ENCODE data around the gene RTN4. TPM values are rescaled to one million over a fixed set of nuclear protein-coding genes. Genes with fewer than 3 reads are reported as not detected.

Gene RTN4
- total RNA-seq, 2 experiments from 2014 or later: 96.7 to 97.5 TPM

GRCh38 chr2:55029098-55029497, 21.2 kb downstream of the RTN4 start:
- no peak for DNase-seq
- ChIA-PET POLR2A (no interaction called here), CTCF (interaction anchor here (1.2 to 1.3 kb wide), 2 partner anchors 15 to 21 kb away, joined by 4 to 7 read pairs; partner anchors contain the start of gene RTN4)
- peaks cover 2% of the 10 kb centered on the region for H3K36me3 Mint-ChIP-seq
- no peak overlapping the region for H3K27ac Mint-ChIP-seq
- H3K9me3 Mint-ChIP-seq: no peaks in the 10 kb centered on the region
- no peaks in the 10 kb centered on the region for H3K27me3 Mint-ChIP-seq
- intact Hi-C loops (cut with micrococcal nuclease): no loop called here
- peaks cover 34% of the 10 kb centered on the region for H3K4me1 Mint-ChIP-seq (ENCODE audit: low read depth)
- no peak overlapping the region for H3K4me3 Mint-ChIP-seq

GRCh38 chr2:55027226-55027625, 23.0 kb downstream of the RTN4 start:
- Mint-ChIP-seq H3K27ac (no peak overlapping the region), H3K4me1 (ENCODE audit: low read depth) (peaks cover 21% of the 10 kb centered on the region), H3K9me3 (no peaks in the 10 kb centered on the region), H3K4me3 (no peak overlapping the region), H3K27me3 (no peaks in the 10 kb centered on the region), H3K36me3 (peaks cover 2% of the 10 kb centered on the region)
- CTCF ChIA-PET: interaction anchor here (1.0 kb wide), 1 partner anchor 23 kb away, joined by 3 read pairs; the partner anchor contains the start of gene RTN4
- intact Hi-C loops (cut with micrococcal nuclease): no loop called here
- DNase-seq: no peak
- POLR2A ChIA-PET: interaction anchor here (1.0 kb wide), 1 partner anchor 10 kb away, joined by 3 read pairs; no protein-coding TSS in a partner anchor

- Mint-ChIP-seq H3K4me1 (ENCODE audit: low read depth) (peaks cover 15% of the 10 kb centered on the region), H3K36me3 (peaks cover 2% of the 10 kb centered on the region), H3K27ac (peak overlapping the region; percentile 55), H3K27me3 (no peaks in the 10 kb centered on the region), H3K9me3 (no peaks in the 10 kb centered on the region), H3K4me3 (no peak overlapping the region)
- ChIA-PET POLR2A (interaction anchor here (0.8 to 1.8 kb wide), 2 partner anchors 24 to 28 kb away, joined by 4 to 15 read pairs; partner anchors contain the start of gene RTN4), CTCF (interaction anchor here (0.6 to 2.1 kb wide), 6 partner anchors 10 to 143 kb away, joined by 3 to 24 read pairs (median 4); partner anchors contain the start of gene RTN4)
- no peak for DNase-seq
- intact Hi-C loops (cut with micrococcal nuclease): no loop called here
Measured at GRCh38 chr2:55026202-55026601, 24.0 kb downstream of the RTN4 start.

GRCh38 chr2:55025627-55026026, 24.6 kb downstream of the RTN4 start:
- peaks cover 12% of the 10 kb centered on the region for H3K4me1 Mint-ChIP-seq (ENCODE audit: low read depth)
- H3K27me3 Mint-ChIP-seq: no peaks in the 10 kb centered on the region
- DNase-seq: no peak
- intact Hi-C loops (cut with micrococcal nuclease): loop anchor here (1.0 kb wide), 2 partner anchors 10 to 25 kb away; partner anchors contain the start of gene RTN4
- H3K4me3 Mint-ChIP-seq: no peak overlapping the region
- CTCF ChIA-PET: interaction anchor here (0.8 to 2.1 kb wide), 7 partner anchors 9 to 143 kb away, joined by 3 to 24 read pairs (median 3); partner anchors contain the start of gene RTN4
- peaks cover 6% of the 10 kb centered on the region for H3K36me3 Mint-ChIP-seq
- POLR2A ChIA-PET: interaction anchor here (0.6 to 1.8 kb wide), 3 partner anchors 25 to 148 kb away, joined by 3 to 15 read pairs (median 4); partner anchors contain the start of gene RTN4
- peak overlapping the region; percentile 55 for H3K27ac Mint-ChIP-seq
- no peaks in the 10 kb centered on the region for H3K9me3 Mint-ChIP-seq

- no peak for DNase-seq
- intact Hi-C loops (cut with micrococcal nuclease): loop anchor here (1.0 kb wide), 2 partner anchors 10 to 25 kb away; partner anchors contain the start of gene RTN4
- no peak overlapping the region for H3K27ac Mint-ChIP-seq
- POLR2A ChIA-PET: interaction anchor here (0.6 to 1.8 kb wide), 2 partner anchors 25 to 149 kb away, joined by 3 to 15 read pairs; partner anchors contain the start of gene RTN4
- peaks cover 1% of the 10 kb centered on the region for H3K9me3 Mint-ChIP-seq
- peaks cover 10% of the 10 kb centered on the region for H3K36me3 Mint-ChIP-seq
- H3K27me3 Mint-ChIP-seq: no peaks in the 10 kb centered on the region
- CTCF ChIA-PET: interaction anchor here (0.8 to 2.1 kb wide), 6 partner anchors 8 to 144 kb away, joined by 3 to 24 read pairs (median 4); partner anchors contain the start of gene RTN4
- H3K4me1 Mint-ChIP-seq (ENCODE audit: low read depth): peaks cover 10% of the 10 kb centered on the region
- H3K4me3 Mint-ChIP-seq: no peak overlapping the region
Measured at GRCh38 chr2:55025082-55025481, 25.2 kb downstream of the RTN4 start.

- Mint-ChIP-seq H3K36me3 (peaks cover 13% of the 10 kb centered on the region), H3K27ac (no peak overlapping the region), H3K4me1 (ENCODE audit: low read depth) (peaks cover 10% of the 10 kb centered on the region), H3K9me3 (peaks cover 5% of the 10 kb centered on the region), H3K4me3 (no peak overlapping the region), H3K27me3 (no peaks in the 10 kb centered on the region)
- CTCF ChIA-PET: interaction anchor here (1.2 kb wide), 1 partner anchor 10 kb away, joined by 6 read pairs; no protein-coding TSS in a partner anchor
- no peak for DNase-seq
- POLR2A ChIA-PET: no interaction called here
- intact Hi-C loops (cut with micrococcal nuclease): no loop called here
Measured at GRCh38 chr2:55022476-55022875, 27.8 kb downstream of the RTN4 start.

- Mint-ChIP-seq H3K4me3 (no peak overlapping the region), H3K27me3 (no peaks in the 10 kb centered on the region), H3K36me3 (peaks cover 13% of the 10 kb centered on the region), H3K9me3 (peaks cover 5% of the 10 kb centered on the region), H3K4me1 (ENCODE audit: low read depth) (peaks cover 16% of the 10 kb centered on the region), H3K27ac (no peak overlapping the region)
- DNase-seq: no peak
- ChIA-PET CTCF (interaction anchor here (2.6 to 12.6 kb wide), 2 partner anchors 30 to 149 kb away, joined by 8 to 79 read pairs; partner anchors contain the start of gene RTN4), POLR2A (no interaction called here)
- intact Hi-C loops (cut with micrococcal nuclease): no loop called here
Measured at GRCh38 chr2:55019526-55020258, 30.6 kb downstream of the RTN4 start.

GRCh38 chr2:55018619-55019018, 31.6 kb downstream of the RTN4 start:
- ChIA-PET CTCF (interaction anchor here (2.6 to 12.6 kb wide), 2 partner anchors 31 to 150 kb away, joined by 8 to 79 read pairs; partner anchors contain the start of gene RTN4), POLR2A (no interaction called here)
- intact Hi-C loops (cut with micrococcal nuclease): no loop called here
- H3K4me3 Mint-ChIP-seq: no peak overlapping the region
- peaks cover 13% of the 10 kb centered on the region for H3K36me3 Mint-ChIP-seq
- H3K9me3 Mint-ChIP-seq: peaks cover 5% of the 10 kb centered on the region
- H3K4me1 Mint-ChIP-seq (ENCODE audit: low read depth): peaks cover 18% of the 10 kb centered on the region
- H3K27ac Mint-ChIP-seq: no peak overlapping the region
- no peaks in the 10 kb centered on the region for H3K27me3 Mint-ChIP-seq
- no peak for DNase-seq

- CTCF ChIA-PET: interaction anchor here (2.6 to 12.6 kb wide), 2 partner anchors 32 to 151 kb away, joined by 8 to 79 read pairs; partner anchors contain the start of gene RTN4
- POLR2A ChIA-PET: no interaction called here
- DNase-seq: no peak
- intact Hi-C loops (cut with micrococcal nuclease): no loop called here
- Mint-ChIP-seq H3K27me3 (no peaks in the 10 kb centered on the region), H3K36me3 (peaks cover 13% of the 10 kb centered on the region), H3K4me1 (ENCODE audit: low read depth) (peaks cover 24% of the 10 kb centered on the region), H3K4me3 (no peak overlapping the region), H3K27ac (no peak overlapping the region), H3K9me3 (peaks cover 5% of the 10 kb centered on the region)
Measured at GRCh38 chr2:55017880-55018279, 32.4 kb downstream of the RTN4 start.

- H3K4me3 Mint-ChIP-seq: no peak overlapping the region
- peaks cover 5% of the 10 kb centered on the region for H3K9me3 Mint-ChIP-seq
- peaks cover 27% of the 10 kb centered on the region for H3K4me1 Mint-ChIP-seq (ENCODE audit: low read depth)
- no peaks in the 10 kb centered on the region for H3K27me3 Mint-ChIP-seq
- no peak for DNase-seq
- POLR2A ChIA-PET: no interaction called here
- intact Hi-C loops (cut with micrococcal nuclease): no loop called here
- CTCF ChIA-PET: interaction anchor here (1.8 to 12.6 kb wide), 2 partner anchors 152 to 158 kb away, joined by 8 to 79 read pairs; no protein-coding TSS in a partner anchor
- H3K27ac Mint-ChIP-seq: no peak overlapping the region
- H3K36me3 Mint-ChIP-seq: peaks cover 13% of the 10 kb centered on the region
Measured at GRCh38 chr2:55017428-55017827, 32.8 kb downstream of the RTN4 start.

- H3K27ac Mint-ChIP-seq: no peak overlapping the region
- CTCF ChIA-PET: interaction anchor here (0.6 to 12.6 kb wide), 14 partner anchors 12 to 344 kb away, joined by 3 to 79 read pairs (median 3); no protein-coding TSS in a partner anchor
- DNase-seq: peak; percentile 44
- no peaks in the 10 kb centered on the region for H3K27me3 Mint-ChIP-seq
- no peak overlapping the region for H3K4me3 Mint-ChIP-seq
- POLR2A ChIA-PET: no interaction called here
- H3K36me3 Mint-ChIP-seq: peaks cover 7% of the 10 kb centered on the region
- intact Hi-C loops (cut with micrococcal nuclease): loop anchor here (1.0 to 5.0 kb wide), 3 partner anchors 34 to 153 kb away; no protein-coding TSS in a partner anchor
- H3K4me1 Mint-ChIP-seq (ENCODE audit: low read depth): peaks cover 40% of the 10 kb centered on the region
- H3K9me3 Mint-ChIP-seq: peaks cover 5% of the 10 kb centered on the region
Measured at GRCh38 chr2:55014962-55015939, 35.0 kb downstream of the RTN4 start.
